Hypothalamus (tissue), 51 donors: ENCODE data around the gene SLC25A6.
"Not testable (repeated sequence)": the region's sequence is repeated elsewhere in the genome, so short reads cannot be mapped to it uniquely, and the experiment has no call there.

Experiments used
- DNase-seq, 51 donors: peaks; one replicate each; lab custom pipeline; 2025; lab: John Stamatoyannopoulos, UW

The SLC25A6 gene

DNA sequence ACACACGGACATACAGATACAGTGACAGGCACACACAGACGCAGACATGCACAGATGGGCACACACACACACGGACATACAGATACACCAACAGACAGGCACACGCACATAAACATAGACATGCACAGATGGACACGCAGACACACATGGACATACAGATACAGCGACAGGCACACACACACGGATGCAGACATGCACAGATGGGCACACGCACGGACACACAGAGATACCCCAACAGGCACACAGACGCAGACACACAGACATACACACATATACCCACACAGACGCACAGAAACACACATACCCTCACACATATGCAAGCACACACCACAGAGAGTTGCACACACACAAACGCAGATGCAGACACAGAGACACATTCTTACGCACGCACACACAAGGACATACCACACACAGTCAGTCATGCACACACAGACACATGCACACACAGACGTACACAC is 24.4 kb upstream of the SLC25A6 start:
- no peak for DNase-seq

DNA sequence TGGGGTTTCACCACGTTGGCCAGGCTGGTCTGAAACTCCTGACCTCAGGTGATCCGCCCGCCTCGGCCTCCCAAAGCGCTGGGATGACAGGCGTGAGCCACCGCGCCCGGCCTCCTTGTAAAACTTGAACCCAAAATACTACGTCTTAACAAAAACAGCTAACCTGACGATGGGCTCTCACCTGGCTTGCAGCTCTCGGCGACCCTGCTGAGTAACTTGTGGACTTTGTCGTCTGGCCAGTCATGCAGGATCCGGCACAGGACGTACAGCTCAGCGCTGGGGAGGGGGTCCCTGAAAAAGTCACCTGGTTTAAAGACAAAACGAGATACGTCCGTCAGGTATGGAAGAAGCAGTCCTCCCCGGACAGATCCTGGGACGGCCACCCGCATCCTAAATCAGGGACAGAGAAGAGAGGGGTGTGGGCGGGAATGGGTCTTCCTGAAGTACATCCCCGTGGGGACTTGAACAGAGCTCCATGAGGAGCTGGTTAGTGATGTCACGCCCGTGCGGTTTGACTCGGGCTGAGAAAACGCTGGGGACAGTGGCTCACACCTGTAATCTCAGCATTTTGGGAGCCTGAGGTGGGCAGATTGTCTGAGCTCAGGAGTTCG is 20.7 kb upstream of the SLC25A6 start:
- no peak for DNase-seq

DNA sequence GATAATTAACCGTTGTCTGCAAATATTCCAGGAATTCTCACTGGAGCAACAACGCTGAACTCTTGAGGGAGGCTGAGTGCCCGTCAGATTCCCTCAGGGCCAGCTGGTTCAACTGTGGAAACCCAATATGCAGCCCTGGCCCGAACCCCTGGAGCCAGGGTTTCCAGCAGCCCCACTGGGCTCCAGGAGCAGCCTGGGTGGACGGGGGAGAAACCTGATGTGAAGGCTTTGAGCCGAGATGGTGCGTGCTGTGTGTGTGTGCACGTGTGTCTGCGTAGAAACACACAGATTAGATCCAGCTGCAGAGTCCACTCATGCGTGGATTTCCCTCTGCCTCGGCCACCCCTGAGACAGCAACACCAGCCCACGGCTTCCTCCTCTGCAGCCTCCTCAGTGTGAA is 19.4 kb upstream of the SLC25A6 start:
- DNase-seq, result no peak

DNA sequence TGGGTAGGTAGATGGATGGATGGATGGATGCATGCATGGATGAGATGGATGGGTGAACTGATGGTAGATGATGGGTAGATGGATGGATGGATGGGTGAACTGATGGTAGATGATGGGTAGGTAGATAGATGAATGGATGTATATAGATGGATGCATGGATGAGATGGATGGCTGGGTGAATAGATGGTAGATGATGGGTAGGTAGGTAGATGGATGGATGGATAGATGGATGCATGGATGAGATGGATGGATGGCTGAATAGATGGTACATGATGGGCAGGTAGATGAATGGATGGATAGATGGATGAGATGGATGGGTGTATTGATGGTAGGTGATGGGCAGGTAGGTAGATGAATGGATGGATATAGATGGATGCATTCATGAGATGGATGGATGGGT is 15.1 kb upstream of the SLC25A6 start:
- DNase-seq, result no peak

DNA sequence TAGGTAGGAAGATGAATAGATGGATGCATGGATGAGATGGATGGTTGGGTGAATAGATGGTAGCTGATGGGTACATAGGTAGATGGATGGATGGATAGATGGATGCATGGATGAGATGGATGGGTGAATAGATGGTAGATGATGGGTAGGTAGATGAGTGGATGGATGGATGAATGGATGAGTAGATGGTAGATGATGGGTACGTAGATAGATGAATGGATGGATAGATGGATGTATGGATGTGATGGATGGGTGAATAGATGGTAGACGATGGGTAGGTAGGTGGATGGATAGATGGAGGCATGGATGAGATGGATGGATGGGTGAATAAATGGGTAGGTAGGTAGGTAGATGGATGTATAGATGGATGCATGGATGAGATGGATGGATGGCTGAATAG is 13.9 kb upstream of the SLC25A6 start:
- not testable (repeated sequence) for DNase-seq

DNA sequence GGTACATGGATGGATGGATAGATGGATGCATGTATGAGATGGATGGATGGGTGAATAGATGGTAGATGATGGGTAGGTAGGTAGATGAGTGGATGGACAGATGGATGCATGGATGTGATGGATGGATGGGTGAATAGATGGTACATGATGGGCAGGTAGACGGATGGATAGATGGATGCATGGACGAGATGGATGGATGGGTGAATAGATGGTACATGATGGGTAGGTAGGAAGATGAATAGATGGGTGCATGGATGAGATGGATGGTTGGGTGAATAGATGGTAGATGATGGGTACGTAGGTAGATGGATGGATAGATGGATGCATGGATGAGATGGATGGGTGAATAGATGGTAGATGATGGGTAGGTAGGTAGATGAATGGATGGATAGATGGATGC is 12.0 kb upstream of the SLC25A6 start:
- not testable (repeated sequence) for DNase-seq

DNA sequence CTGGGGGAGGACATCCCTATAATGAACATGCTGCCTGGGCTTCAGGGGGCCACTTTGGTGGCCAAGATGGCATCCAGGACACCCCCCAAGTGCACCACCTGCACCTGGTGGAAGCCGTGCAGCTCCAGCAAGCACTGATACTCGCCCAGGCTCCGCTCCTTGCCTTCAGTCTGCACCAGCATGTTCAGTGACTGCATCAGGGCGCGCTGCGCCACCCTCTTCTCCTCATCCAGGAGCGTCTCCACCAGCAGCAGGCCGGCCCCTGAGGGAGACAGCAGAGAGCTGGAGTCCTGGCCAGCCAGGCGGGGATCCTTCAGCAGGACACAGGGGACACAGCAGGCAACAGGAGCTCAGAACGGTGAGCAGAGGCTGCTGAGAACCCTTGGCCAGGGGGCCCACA is 11.3 kb upstream of the SLC25A6 start:
- no peak for DNase-seq

DNA sequence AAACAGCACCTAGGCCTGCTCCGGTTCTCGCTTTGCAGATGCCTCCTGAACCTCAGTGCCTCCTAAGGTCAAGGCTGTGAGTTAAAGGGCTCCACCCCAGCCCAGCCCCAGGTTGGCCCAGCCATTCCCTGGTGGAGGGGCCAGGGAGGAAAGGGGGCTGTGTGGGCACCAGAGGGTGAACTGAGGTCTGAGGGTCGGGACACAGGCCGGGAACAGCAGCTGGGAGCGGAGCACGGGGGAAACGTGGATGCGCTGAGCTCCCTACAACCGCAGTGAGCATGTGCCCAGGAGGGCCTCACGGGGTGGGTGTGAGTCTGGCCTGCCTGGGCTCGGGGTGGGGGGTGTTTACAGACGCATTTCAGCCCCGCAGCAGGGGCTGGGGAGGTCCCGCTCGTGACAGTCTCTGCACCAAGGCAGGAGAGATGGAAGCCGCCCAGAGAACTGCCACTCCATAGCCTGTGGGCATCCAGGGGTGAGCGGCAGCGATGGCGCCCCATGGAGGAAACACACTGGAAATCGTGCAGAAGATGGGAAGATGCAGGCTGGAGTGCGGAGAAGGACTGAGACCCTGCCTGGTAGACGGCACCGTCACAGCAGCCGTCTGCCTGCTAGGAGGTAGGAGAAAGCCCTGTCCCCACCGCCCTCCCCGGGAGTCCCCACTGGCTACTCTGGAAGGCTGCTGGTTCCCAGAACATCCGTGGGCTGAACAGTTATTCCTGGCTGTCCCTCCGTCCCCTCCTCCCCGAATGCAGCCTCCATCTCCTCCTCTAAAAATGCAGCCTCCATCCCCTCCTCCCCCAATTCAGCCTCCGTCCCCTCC is 9.9 kb upstream of the SLC25A6 start:
- no peak for DNase-seq

DNA sequence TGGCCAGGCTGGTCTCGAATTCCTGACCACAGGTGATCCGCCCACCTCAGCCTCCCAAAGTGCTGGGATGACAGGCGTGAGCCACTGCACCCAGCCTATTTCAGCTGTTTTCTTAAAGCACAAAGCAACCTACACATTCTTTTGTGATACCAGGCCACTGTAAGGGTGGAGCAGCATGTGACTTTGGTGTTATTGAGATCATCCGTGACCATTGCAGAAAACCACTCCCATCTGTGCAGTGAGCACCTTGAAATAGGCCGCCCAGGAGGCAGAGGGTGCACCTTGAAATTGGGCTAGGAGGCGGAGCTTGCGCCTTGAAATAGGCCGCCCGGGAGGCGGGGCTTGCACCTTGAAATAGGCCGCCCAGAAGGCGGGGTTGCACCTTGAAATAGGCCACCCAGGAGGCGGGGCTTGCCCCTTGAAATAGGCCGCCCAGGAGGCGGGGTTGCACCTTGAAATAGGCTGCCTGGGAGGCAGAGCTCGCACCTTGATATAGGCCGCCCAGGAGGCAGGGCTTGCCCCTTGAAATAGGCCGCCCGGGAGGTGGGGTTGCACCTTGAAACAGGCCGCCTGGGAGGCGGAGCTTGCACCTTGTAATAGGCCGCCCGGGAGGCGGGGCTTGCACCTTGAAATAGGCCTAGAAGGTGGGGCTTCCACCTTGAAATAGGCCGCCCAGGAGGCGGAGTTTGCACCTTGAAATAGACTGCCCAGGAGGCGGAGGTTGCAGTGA is 9.0 kb upstream of the SLC25A6 start:
- DNase-seq, result no peak

DNA sequence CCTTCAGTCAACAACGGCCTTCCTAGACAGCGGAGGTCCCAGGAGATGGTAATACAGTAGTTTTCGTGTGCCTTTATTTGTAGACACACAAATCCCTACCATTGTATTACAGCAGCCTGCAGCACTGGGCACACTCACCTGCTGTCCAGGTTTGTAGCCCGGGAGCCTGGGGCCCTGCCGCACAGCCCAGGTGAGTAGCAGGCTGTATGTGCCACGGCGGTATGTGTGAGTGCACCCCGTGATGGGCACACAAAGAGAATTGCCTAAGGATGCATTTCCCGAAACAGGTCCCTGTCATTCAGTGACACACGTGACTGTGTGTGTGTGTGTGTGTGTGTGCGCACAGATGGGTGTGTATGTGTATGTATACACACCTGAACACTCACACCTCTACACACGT is 8.1 kb upstream of the SLC25A6 start:
- DNase-seq, result no peak

DNA sequence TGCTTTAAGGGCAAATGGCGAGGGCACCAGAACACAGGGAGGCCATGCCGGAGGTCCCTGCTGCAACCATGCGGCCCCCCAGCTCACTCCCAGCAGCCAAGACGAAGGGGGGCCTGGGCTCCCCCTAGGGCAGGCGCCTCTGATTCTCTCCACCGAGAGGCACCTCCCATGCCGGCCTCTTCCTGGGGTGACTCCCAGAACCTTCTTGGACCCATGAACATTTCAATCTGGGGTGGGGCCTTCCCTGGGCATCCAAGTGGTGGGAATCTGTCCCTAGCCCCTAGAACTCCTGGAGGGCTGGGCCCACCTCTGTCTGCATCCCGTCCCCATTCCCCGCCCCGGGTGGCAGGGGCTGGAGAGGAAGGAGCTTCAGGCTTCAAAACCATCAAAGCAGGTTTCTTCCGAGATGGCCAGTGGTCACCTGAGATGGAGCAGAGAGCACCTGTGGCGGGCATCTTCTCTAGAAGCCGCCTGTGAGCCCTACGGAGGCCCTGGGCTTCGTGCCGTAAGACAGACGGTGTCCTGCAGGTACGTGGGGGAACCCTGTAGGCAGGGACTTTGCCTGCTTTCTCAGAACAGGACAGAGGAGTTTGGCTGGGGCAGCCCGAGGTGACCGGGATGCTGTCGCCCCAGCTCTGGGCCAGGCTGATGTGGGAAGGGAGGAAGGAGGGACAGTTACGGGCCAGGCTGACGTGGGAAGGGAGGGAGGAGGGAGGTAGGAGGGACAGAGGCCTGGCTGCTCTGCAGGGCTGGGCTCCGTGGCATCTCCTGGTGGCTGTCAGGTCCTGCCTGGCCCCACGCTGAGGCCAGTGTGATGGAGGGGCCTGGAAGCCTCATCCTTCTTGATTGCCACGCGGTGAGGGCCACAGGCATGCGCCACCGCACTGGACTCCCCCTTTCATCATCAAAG is 6.8 kb upstream of the SLC25A6 start:
- no peak for DNase-seq

DNA sequence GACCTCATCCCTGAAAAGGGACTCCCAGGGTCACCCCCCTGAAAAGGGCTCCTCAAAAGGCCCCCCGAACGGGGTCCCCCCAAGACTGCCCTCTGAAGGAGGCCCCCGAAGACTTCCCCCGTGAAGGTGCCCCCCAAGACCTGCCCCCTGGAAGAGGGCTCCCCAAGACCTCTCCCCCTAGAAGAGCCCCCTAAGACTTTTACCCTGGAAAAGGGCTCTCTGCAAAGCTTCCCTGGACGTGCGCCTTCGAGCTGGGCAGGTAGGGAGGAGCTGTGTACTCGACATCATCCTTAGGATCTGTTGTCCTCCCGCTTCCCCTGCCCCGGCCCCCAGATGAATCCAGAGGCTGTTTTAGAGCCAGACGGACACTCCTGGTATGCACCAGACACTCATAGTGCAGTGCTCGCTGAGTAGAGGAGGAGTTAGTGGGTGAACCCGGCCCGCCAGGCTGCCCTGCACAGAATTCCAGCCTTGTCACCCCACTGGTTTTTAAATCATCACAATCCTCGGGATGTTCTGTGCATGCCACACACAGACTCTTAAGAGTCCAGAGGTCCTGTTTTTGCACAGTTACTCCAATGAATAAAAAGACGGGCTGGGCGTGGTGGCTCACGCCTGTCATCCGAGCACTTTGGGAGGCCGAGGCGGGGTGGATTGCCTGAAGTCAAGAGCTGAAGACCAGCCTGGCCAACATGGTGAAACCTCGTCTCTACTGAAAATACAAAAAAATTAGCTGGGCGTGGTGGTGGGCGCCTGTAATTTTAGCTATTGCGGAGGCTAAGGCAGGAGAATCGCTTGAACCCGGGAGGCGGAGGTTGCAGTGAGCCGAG is 5.7 kb upstream of the SLC25A6 start:
- DNase-seq, result no peak

DNA sequence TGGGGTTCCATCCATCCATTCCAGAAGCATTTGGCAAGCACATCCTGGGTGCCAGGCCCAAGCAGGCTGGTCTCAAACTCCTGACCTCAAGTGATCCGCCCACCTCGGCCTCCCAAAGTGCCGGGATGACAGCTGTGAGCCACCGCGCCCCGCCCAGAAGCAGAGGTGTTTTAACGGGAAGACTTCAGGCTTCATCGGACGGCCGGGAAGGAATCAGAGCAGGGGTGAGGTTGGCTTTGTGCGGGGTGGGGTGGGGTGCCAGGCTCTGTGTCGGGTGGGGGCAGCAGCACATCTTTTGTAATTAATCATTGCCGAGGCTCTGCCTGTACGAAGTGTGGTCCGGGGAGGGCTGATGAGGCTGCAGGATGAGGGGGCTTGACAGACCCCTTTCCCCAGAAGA is 5.1 kb upstream of the SLC25A6 start:
- DNase-seq, result no peak

DNA sequence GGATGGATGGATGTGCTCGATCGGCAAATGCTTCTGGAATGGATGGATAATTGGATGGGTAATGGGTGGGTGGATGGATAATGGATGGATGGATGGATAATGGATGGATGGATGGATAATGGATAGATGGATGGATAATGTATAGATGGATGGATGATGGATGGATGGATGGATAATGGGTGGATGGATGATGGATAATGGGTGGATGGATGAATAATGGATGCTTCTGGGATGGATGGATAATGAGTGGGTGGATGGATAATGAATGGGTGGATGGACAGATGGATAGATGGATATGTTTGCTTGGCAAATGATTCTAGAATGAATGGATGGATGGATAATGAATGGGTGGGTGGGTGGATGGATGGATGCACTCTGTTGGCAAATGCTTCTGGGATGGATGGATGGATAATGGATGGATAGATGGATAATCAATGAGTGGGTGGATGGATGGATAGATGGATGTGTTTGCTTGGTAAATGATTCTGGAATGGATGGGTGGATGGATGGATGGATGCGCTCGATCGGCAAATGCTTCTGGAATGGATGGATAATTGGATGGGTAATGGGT is 3.8 kb upstream of the SLC25A6 start:
- no peak for DNase-seq

DNA sequence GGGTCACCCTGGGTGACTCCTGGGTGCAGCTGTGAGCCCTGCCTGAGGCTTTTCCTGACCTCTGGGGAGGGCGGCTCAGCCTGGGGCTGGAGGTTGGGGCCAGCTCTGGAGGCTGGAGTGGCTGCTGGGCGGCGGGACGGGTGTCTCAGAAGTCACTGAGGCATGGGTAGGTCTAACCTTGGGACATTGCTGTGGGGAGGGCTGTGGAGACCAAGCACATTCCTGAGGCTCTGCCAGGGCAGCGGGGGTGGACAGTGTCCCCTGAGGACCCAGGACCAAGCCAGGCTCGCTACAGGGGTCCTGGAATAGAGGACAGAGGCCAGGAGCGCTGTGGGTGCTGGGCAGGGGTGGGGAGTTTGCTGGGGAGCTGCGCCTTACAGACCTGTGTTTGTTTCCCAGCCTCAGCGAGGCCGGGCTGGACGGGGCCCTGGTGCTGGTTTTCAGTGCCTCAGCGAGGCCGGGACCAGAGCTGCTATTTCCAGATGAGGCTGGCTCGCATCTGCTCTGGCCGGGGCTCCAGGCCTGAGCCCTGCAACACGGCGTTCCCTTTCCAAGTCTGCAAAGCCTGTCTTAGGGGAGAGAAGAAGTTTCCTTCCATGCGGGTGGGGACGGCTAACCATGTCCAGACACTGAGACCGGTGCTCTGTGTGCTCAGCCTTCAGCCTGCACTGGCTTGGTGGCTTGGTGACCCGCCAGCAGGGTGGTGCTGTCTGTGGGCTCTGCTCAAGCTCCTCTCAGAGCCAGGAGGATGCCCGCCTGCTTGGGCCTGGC is 3.0 kb upstream of the SLC25A6 start:
- DNase-seq, result no peak

DNA sequence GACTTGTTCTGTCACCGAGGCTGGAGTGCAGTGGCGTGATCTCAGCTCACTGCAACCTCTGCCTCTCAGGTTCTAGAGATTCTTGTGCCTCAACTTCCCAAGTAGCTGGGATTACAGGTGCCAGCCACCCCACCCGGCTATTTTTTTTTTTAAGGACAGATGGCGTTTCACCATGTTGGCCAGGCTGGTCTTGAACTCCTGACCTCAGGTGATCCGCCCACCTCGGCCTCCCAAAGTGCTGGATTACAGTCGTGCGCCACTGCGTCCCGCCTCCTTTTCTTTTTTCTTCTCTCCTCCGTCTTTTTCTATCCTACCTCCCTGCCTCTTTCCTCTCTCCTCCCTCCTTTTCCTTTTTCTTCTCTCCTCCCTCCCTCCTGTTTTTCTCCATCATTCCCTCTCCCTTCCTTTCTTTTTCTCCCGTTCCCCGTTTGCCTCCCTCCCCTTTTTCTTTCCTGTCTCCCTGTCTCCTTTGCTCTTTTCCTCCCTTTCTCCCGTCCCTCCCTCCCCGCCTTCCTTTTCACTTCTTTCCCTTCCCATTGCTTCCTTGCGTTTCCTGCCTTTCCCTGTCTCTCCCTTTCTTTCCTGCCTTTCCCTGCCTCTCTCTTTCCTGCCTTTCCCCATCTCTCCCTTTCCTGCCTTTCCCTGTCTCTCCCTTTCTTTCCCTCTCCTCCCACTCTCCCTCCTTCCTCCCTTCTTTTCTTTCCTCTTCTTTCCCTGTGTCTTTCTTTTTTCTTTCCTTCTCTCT is 2.1 kb upstream of the SLC25A6 start:
- DNase-seq, result no peak

DNA sequence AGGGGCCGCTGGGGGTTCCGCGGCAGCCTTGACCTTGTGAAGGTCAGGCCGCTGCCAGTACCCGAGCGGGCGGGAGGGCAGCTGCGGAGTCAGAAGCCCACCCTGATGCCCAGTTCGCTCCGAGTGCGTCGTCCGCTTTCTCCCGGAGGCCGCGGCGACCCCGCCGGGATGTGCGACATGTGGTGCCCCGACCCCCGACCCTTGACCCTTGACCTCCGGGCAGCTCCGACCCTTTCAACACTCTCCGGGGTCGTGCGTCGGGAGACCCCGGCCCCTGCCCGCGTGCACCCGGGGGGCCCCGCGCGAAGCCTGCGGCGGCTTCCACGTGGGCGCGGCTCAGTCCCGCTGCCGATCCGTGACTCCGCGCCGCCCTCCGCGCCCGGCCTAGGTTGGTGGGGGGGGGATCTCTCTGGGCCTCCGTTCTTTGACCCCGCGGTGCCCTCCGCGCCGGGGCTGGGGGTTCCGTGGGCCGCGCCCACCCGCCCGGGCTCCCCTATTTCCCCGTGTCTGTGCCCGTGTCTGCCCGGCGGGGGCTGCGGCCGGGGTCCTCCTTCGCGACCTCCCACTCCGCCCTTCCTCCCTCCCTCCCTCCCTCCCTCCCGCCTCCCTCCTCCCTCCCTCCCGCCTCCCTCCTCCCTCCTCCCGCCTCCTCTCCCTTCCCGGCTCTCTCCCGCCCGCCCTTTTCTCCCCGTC is 609 bp upstream of the SLC25A6 start:
- no peak for DNase-seq
